Measurements from ENCODE around the gene NCAPH2. TPM values are rescaled to one million over a fixed set of nuclear protein-coding genes. Genes with fewer than 3 reads are reported as not detected.

Gene NCAPH2
- total RNA-seq, 1 donor: 27.5 TPM

DNA sequence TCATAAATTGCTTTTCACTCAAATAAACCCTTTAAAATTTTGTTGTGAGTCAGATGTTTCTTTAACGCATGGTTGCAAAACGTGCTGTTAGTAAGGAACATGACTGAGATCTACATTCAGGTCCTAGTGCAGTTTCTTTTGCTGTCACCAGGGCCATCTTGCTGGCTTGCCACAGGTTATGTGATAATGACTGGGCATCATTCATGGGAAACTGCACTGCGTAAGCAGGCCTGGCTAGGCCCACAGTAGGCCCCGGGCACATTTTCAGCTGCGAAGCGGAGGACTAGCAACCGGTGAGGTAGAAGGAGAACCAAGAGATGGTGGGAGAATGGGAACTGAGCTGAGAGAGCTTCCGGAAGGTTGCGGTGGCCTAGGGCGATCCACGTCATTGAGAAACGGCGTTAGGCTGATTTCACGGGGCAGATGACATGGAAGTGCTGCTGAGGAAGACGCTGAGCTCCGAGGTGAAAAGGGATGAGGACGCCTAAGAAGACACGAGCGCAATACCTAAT is 34.4 kb downstream of the NCAPH2 start:
- H3K27ac ChIP-seq (ENCODE audit: low read depth, low read length): no peak overlapping the region
- H2AFZ ChIP-seq (ENCODE audit: low read length): no peak overlapping the region
- peaks cover 23% of the 10 kb centered on the region for H3K4me1 ChIP-seq (ENCODE audit: insufficient read depth, low read length)
- H3K79me2 ChIP-seq (ENCODE audit: insufficient read depth, low read length): no peaks in the 10 kb centered on the region
- peak; percentile 88 for DNase-seq (ENCODE audit: insufficient read length, low spot score, missing footprints)
- H3K36me3 ChIP-seq (ENCODE audit: insufficient read depth, low read length): no peaks in the 10 kb centered on the region
- H4K20me1 ChIP-seq (ENCODE audit: insufficient read depth, low read length): no peaks in the 10 kb centered on the region
- no peak for TF ChIP-seq CTCF (IDR thresholded peaks at IDR 0.05; ENCODE audit: extremely low read depth, low read depth, low read length)
- H3K9me3 ChIP-seq (ENCODE audit: low read depth, low read length): no peaks in the 10 kb centered on the region
- no peak overlapping the region for H3K4me3 ChIP-seq (ENCODE audit: insufficient read depth, low read length)
- no peak overlapping the region for H3K4me2 ChIP-seq (ENCODE audit: insufficient read depth, low read length)
- peaks cover 31% of the 10 kb centered on the region for H3K27me3 ChIP-seq (ENCODE audit: insufficient read depth, low read length)

- H3K27me3 ChIP-seq (ENCODE audit: insufficient read depth, low read length): peaks cover 45% of the 10 kb centered on the region
- H3K27ac ChIP-seq (ENCODE audit: low read depth, low read length): no peak overlapping the region
- peak; percentile 40 for TF ChIP-seq CTCF (IDR thresholded peaks at IDR 0.05; ENCODE audit: extremely low read depth, low read depth, low read length)
- H3K9me3 ChIP-seq (ENCODE audit: low read depth, low read length): no peaks in the 10 kb centered on the region
- peak overlapping the region; percentile 61 for H3K4me3 ChIP-seq (ENCODE audit: insufficient read depth, low read length)
- peak; percentile 98 for DNase-seq (ENCODE audit: insufficient read length, low spot score, missing footprints)
- H2AFZ ChIP-seq (ENCODE audit: low read length): peak overlapping the region; percentile 44
- H3K4me2 ChIP-seq (ENCODE audit: insufficient read depth, low read length): peak overlapping the region; percentile 78
- no peaks in the 10 kb centered on the region for H3K36me3 ChIP-seq (ENCODE audit: insufficient read depth, low read length)
- H3K4me1 ChIP-seq (ENCODE audit: insufficient read depth, low read length): peaks cover 15% of the 10 kb centered on the region
- no peaks in the 10 kb centered on the region for H4K20me1 ChIP-seq (ENCODE audit: insufficient read depth, low read length)
- H3K79me2 ChIP-seq (ENCODE audit: insufficient read depth, low read length): no peaks in the 10 kb centered on the region
Observed at GRCh38 chr22:50544078-50544745, 36.2 kb downstream of the NCAPH2 start.

DNA sequence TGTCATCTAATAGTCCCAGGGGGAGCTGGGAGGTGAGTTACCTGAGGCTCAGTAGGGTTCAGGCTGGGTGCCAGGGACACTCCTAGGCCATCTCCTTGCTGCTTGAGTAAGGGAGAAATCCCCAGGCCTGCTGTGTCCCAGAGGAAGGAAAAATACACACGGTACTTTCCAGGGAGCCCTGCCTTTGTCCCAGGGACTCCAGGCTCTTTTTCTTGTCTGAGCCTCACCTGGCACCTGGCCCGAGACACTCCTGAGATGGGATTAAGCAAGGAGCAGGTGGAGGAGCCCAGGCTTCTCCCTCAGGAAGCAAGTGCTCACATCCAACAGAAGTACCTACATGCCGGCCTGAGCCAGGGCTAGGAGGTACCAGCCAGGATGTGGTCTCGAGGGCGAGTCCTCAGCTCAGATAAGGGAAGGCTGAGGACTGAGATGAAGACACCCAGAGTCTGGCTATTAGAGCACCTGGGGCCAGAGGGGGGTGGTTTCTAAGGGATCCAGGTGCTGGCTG is 36.8 kb downstream of the NCAPH2 start:
- TF ChIP-seq CTCF (IDR thresholded peaks at IDR 0.05; ENCODE audit: extremely low read depth, low read depth, low read length): no peak
- H3K36me3 ChIP-seq (ENCODE audit: insufficient read depth, low read length): no peaks in the 10 kb centered on the region
- no peak overlapping the region for H3K27ac ChIP-seq (ENCODE audit: low read depth, low read length)
- peak overlapping the region; percentile 44 for H2AFZ ChIP-seq (ENCODE audit: low read length)
- peaks cover 46% of the 10 kb centered on the region for H3K27me3 ChIP-seq (ENCODE audit: insufficient read depth, low read length)
- no peaks in the 10 kb centered on the region for H3K9me3 ChIP-seq (ENCODE audit: low read depth, low read length)
- peaks cover 11% of the 10 kb centered on the region for H3K4me1 ChIP-seq (ENCODE audit: insufficient read depth, low read length)
- peak; percentile 79 for DNase-seq (ENCODE audit: insufficient read length, low spot score, missing footprints)
- H3K4me3 ChIP-seq (ENCODE audit: insufficient read depth, low read length): peak overlapping the region; percentile 61
- no peaks in the 10 kb centered on the region for H3K79me2 ChIP-seq (ENCODE audit: insufficient read depth, low read length)
- H3K4me2 ChIP-seq (ENCODE audit: insufficient read depth, low read length): peak overlapping the region; percentile 78
- H4K20me1 ChIP-seq (ENCODE audit: insufficient read depth, low read length): no peaks in the 10 kb centered on the region

GRCh38 chr22:50545522-50546325 is 37.7 kb downstream of the NCAPH2 start, which contains the start of gene KLHDC7B:
Gene KLHDC7B (plus strand): TSS chr22:50545899. CDS start chr22:50546244, 345 bp downstream.
- H3K4me3 ChIP-seq (ENCODE audit: insufficient read depth, low read length): no peak within 1 kb of the TSS
- no peak within 1 kb of the TSS for H3K27ac ChIP-seq (ENCODE audit: low read depth, low read length)
- no peaks in the 10 kb centered on the region for H3K9me3 ChIP-seq (ENCODE audit: low read depth, low read length)
- peaks cover 7% of the 10 kb centered on the region for H3K4me1 ChIP-seq (ENCODE audit: insufficient read depth, low read length)
- DNase-seq (ENCODE audit: insufficient read length, low spot score, missing footprints): peak; percentile 93
- no peaks in the 10 kb centered on the region for H3K79me2 ChIP-seq (ENCODE audit: insufficient read depth, low read length)
- H2AFZ ChIP-seq (ENCODE audit: low read length): no peak within 1 kb of the TSS
- H4K20me1 ChIP-seq (ENCODE audit: insufficient read depth, low read length): no peaks in the 10 kb centered on the region
- H3K27me3 ChIP-seq (ENCODE audit: insufficient read depth, low read length): peaks cover 53% of the 10 kb centered on the region
- no peaks in the 10 kb centered on the region for H3K36me3 ChIP-seq (ENCODE audit: insufficient read depth, low read length)
- no peak within 1 kb of the TSS for H3K4me2 ChIP-seq (ENCODE audit: insufficient read depth, low read length)
- peak; percentile 5 for TF ChIP-seq CTCF (IDR thresholded peaks at IDR 0.05; ENCODE audit: extremely low read depth, low read depth, low read length)
